Measurements from ENCODE around the gene HDHD3.

Gene HDHD3

GRCh38 chr9:113328045-113328782 is 48.6 kb downstream of the HDHD3 start:
- DNase-seq (ENCODE audit: low spot score) = no peak

GRCh38 chr9:113326230-113326629 is 50.6 kb downstream of the HDHD3 start:
- no peak for DNase-seq (ENCODE audit: low spot score)
